Liver (tissue), 9 donors: ENCODE results near the gene MVB12B. TPM values are rescaled to one million over a fixed set of nuclear protein-coding genes. Genes with fewer than 3 reads are reported as not detected.

ENCODE experiments used
- DNase-seq: peaks from one replicate; pipeline ENCODE4 v3.0.0-alpha.2; 2017; ENCODE audit warnings: low spot score
- H3K27ac ChIP-seq, 2 donors: one replicate each; pipeline ENCODE4 v1.7.0; 2013; ENCODE audit warnings: inconsistent platforms in 2 of 2, low read length in 2 of 2, control low read depth in 1 of 2, low read depth in 1 of 2, mild to moderate bottlenecking in 1 of 2
- H3K27me3 ChIP-seq, 4 donors: one replicate each; pipeline versions ENCODE4 v1.6.1 to v1.7.0; 2013; ENCODE audit warnings: low read length in 3 of 4, inconsistent platforms in 1 of 4, mild to moderate bottlenecking in 1 of 4, moderate library complexity in 1 of 4; ENCODE audit not compliant: control insufficient read depth in 4 of 4, insufficient read depth in 4 of 4
- H3K36me3 ChIP-seq, 4 donors: one replicate each; pipeline versions ENCODE4 v1.6.1 to v1.7.0; 2013; ENCODE audit warnings: low read length in 3 of 4, mild to moderate bottlenecking in 3 of 4, low read depth in 1 of 4, moderate library complexity in 1 of 4; ENCODE audit not compliant: control insufficient read depth in 4 of 4, insufficient read depth in 3 of 4
- H3K4me1 ChIP-seq, 4 donors: one replicate each; pipeline versions ENCODE4 v1.6.1 to v1.7.0; 2013; ENCODE audit warnings: low read length in 3 of 4, mild to moderate bottlenecking in 3 of 4, moderate library complexity in 1 of 4; ENCODE audit not compliant: control insufficient read depth in 4 of 4, insufficient read depth in 4 of 4
- H3K4me3 ChIP-seq, 3 donors: one replicate each; pipeline versions ENCODE4 v1.6.1 to v1.7.0; 2013; ENCODE audit warnings: low read length in 3 of 3, control low read depth in 1 of 3, low read depth in 1 of 3, mild to moderate bottlenecking in 1 of 3
- H3K9ac ChIP-seq, 2 donors: one replicate each; pipeline ENCODE4 v1.7.0; 2013; ENCODE audit warnings: low read length in 2 of 2, mild to moderate bottlenecking in 2 of 2, moderate library complexity in 2 of 2, control low read depth in 1 of 2, low read depth in 1 of 2
- H3K9me3 ChIP-seq, 4 donors: one replicate each; pipeline versions ENCODE4 v1.6.1 to v1.7.0; 2013; ENCODE audit warnings: low read length in 3 of 4; ENCODE audit not compliant: control insufficient read depth in 4 of 4
- ATF3 ChIP-seq: IDR thresholded peaks from 2 replicates; pipeline ENCODE4 v1.6.1; 2016; ENCODE audit warnings: antibody characterized with exemption
- CTCF ChIP-seq: fragments of 150-350 bp; IDR thresholded peaks from 2 replicates; pipeline ENCODE4 v1.5.1; 2017; ENCODE audit warnings: improper control_type of control experiment, low read depth, low read length; ENCODE audit not compliant: missing input control
- FOXA1 ChIP-seq: IDR thresholded peaks from 2 replicates; pipeline ENCODE4 v1.6.1; 2016; ENCODE audit warnings: antibody characterized with exemption
- FOXA2 ChIP-seq: IDR thresholded peaks from 2 replicates; pipeline ENCODE4 v1.6.1; 2016; ENCODE audit warnings: antibody characterized with exemption
- GABPA ChIP-seq, 2 donors: IDR thresholded peaks in 1 of 2; conservative IDR thresholded peaks in 1 of 2; 2 replicates each; pipeline ENCODE4 v1.6.1; 2016; ENCODE audit warnings: antibody characterized with exemption in 2 of 2, mild to moderate bottlenecking in 1 of 2, moderate library complexity in 1 of 2
- HNF4A ChIP-seq, 2 donors: conservative IDR thresholded peaks; 2 replicates each; pipeline ENCODE4 v1.6.1; 2016; ENCODE audit warnings: antibody characterized with exemption in 2 of 2, mild to moderate bottlenecking in 2 of 2
- HNF4G ChIP-seq: IDR thresholded peaks from 2 replicates; pipeline ENCODE4 v1.6.1; 2016; ENCODE audit warnings: antibody characterized with exemption
- JUND ChIP-seq, 2 donors: IDR thresholded peaks; 2 replicates each; pipeline ENCODE4 v1.6.1; 2016; ENCODE audit warnings: antibody characterized with exemption in 2 of 2
- MAX ChIP-seq: IDR thresholded peaks from 2 replicates; pipeline ENCODE4 v1.6.1; 2016; ENCODE audit warnings: antibody characterized with exemption
- NR2F2 ChIP-seq: IDR thresholded peaks from 2 replicates; pipeline ENCODE4 v1.6.1; 2016; ENCODE audit warnings: antibody characterized with exemption
- RAD21 ChIP-seq, 2 donors: IDR thresholded peaks; 2 replicates each; pipeline ENCODE4 v1.6.1; 2016; ENCODE audit warnings: antibody characterized with exemption in 2 of 2, mild to moderate bottlenecking in 2 of 2
- REST ChIP-seq: IDR thresholded peaks from 2 replicates; pipeline ENCODE4 v1.6.1; 2016; ENCODE audit warnings: antibody characterized with exemption, mild to moderate bottlenecking
- SP1 ChIP-seq: IDR thresholded peaks from 2 replicates; pipeline ENCODE4 v1.6.1; 2018; ENCODE audit warnings: antibody characterized with exemption, mild to moderate bottlenecking
- TAF1 ChIP-seq: conservative IDR thresholded peaks from 2 replicates; pipeline ENCODE4 v1.6.1; 2016; ENCODE audit warnings: antibody characterized with exemption, mild to moderate bottlenecking
- YY1 ChIP-seq: IDR thresholded peaks from 2 replicates; pipeline ENCODE4 v1.6.1; 2016; ENCODE audit warnings: antibody characterized with exemption, mild to moderate bottlenecking
- ZBTB33 ChIP-seq: IDR thresholded peaks from 2 replicates; pipeline ENCODE4 v1.6.1; 2016; ENCODE audit warnings: antibody characterized with exemption
- WGBS: extraction: QIAGEN DNeasy Blood & Tissue Kit; methylation state at CpG from one replicate; pipeline ENCODE4 v1.1.7; 2013; 5-methylcytosine and 5-hydroxymethylcytosine counted together
- polyA plus RNA-seq, 2 donors: library from polyadenylated mRNA; stranded (reverse) in 1 of 2; unstranded in 1 of 2; fragments of 200-250 nt in 1 of 2; fragments of >200 nt in 1 of 2; fragmentation: Nextera tagmentation in 1 of 2; extraction: Ambion mirVana in 1 of 2; gene quantifications; one replicate each; pipeline versions ENCODE4 v1.2.1 to v1.2.3, GENCODE V29; 2013 to 2015
- total RNA-seq, 2 donors: library from RNA; depleted of rRNA; stranded (reverse); fragments of >200 nt; gene quantifications; one replicate each; pipeline ENCODE4 v1.2.3, GENCODE V29; 2014
- donor health status: healthy.
- donor health status: healthy.
- donor health status: healthy.
- donor health status: healthy.
- donor health status: healthy.

MVB12B gene
- total and polyA plus RNA-seq, 4 donors = 5.3 to 12.4 (median 8.4) TPM

- TF ChIP-seq REST (no peak), RAD21 (IDR thresholded peaks at IDR 0.05) (no peak), ATF3 (no peak), JUND (IDR thresholded peaks at IDR 0.05) (no peak)
Measured at GRCh38 chr9:126515001-126515872, 188.6 kb downstream of the MVB12B start (continued).

- Histone ChIP-seq H3K27me3 (peaks cover 0 to 18% (median 4%) of the 10 kb centered on the region in 4 donors), H3K9me3 (no peaks in the 10 kb centered on the region), H3K4me1 (peaks cover 3 to 8% (median 5%) of the 10 kb centered on the region in 4 donors), H3K4me3 (no peak overlapping the region), H3K9ac (no peak overlapping the region), H3K36me3 (no peaks in the 10 kb centered on the region), H3K27ac (no peak overlapping the region)
- DNase-seq = no peak
- no peak for TF ChIP-seq ATF3
- no peak for TF ChIP-seq TAF1
- TF ChIP-seq RAD21 (IDR thresholded peaks at IDR 0.05) = no peak
- no peak for TF ChIP-seq YY1
- no peak for TF ChIP-seq NR2F2
- TF ChIP-seq GABPA (IDR thresholded peaks at IDR 0.05 in 1 of 2, conservative IDR thresholded peaks at IDR 0.05 in 1 of 2) = no peak
- no peak for TF ChIP-seq ZBTB33
- TF ChIP-seq MAX = no peak
- TF ChIP-seq HNF4A (conservative IDR thresholded peaks at IDR 0.05) = no peak
- TF ChIP-seq HNF4G = no peak
- no peak for TF ChIP-seq CTCF
- no peak for TF ChIP-seq FOXA2
- TF ChIP-seq SP1 = no peak
- no peak for TF ChIP-seq FOXA1
- 65% methylated on average over 14 of the region's 14 CpGs for WGBS
Measured at GRCh38 chr9:126515873-126516505, 189.4 kb downstream of the MVB12B start.
